NCI-H2171 (cell line): ENCODE measurements around the gene EXOC3L1.
A peak's percentile ranks its signal among the peaks of the same experiment; 100 is the strongest.

Source experiments
- DNase-seq: peaks from one replicate; lab custom pipeline; 2025; lab: John Stamatoyannopoulos, UW

EXOC3L1 gene

GRCh38 chr16:67190041-67190440 lies at the start of gene EXOC3L1:
Gene EXOC3L1, minus strand, starts transcription at chr16:67190136. Its CDS starts 460 bp downstream, at chr16:67189676.
- no peak for DNase-seq

GRCh38 chr16:67238806-67239470 lies 49.0 kb upstream of the EXOC3L1 start:
- no peak for DNase-seq

GRCh38 chr16:67238278-67238575 lies 48.3 kb upstream of the EXOC3L1 start:
- DNase-seq = no peak

- no peak for DNase-seq
These were observed 47.7 kb upstream of the EXOC3L1 start for GRCh38 chr16:67237396-67238277.

- DNase-seq = no peak
These were observed 46.8 kb upstream of the EXOC3L1 start for GRCh38 chr16:67236563-67237395.

GRCh38 chr16:67235816-67236562 lies 46.1 kb upstream of the EXOC3L1 start:
- no peak for DNase-seq

GRCh38 chr16:67234180-67234597 lies 44.3 kb upstream of the EXOC3L1 start:
- no peak for DNase-seq

GRCh38 chr16:67233596-67233995 lies 43.7 kb upstream of the EXOC3L1 start:
- no peak for DNase-seq

GRCh38 chr16:67230809-67231660 lies 41.1 kb upstream of the EXOC3L1 start:
- DNase-seq = no peak

GRCh38 chr16:67229906-67230808 lies 40.2 kb upstream of the EXOC3L1 start:
- DNase-seq = no peak

GRCh38 chr16:67228905-67229304 lies 39.0 kb upstream of the EXOC3L1 start:
- DNase-seq = no peak

GRCh38 chr16:67228034-67228785 lies 38.3 kb upstream of the EXOC3L1 start:
- no peak for DNase-seq

GRCh38 chr16:67227567-67227921 lies 37.6 kb upstream of the EXOC3L1 start:
- DNase-seq = no peak

- DNase-seq = peak; percentile 98
These were observed 37.0 kb upstream of the EXOC3L1 start, which contains the start of gene TMEM208 for GRCh38 chr16:67226804-67227566. Gene TMEM208, plus strand, starts transcription at chr16:67227130. Its CDS starts 89 bp downstream, at chr16:67227219.

- DNase-seq = peak; percentile 42
These were observed 36.4 kb upstream of the EXOC3L1 start for GRCh38 chr16:67226295-67226803.

- DNase-seq = no peak
These were observed 34.1 kb upstream of the EXOC3L1 start for GRCh38 chr16:67223992-67224391.

GRCh38 chr16:67216612-67217490 lies 26.9 kb upstream of the EXOC3L1 start:
- no peak for DNase-seq
